Measurements from ENCODE around the gene LRRC8B. TPM values are rescaled to one million over a fixed set of nuclear protein-coding genes. Genes with fewer than 3 reads are reported as not detected.
A peak's percentile ranks its signal among the peaks of the same experiment; 100 is the strongest.

LRRC8B gene
- total RNA-seq, 1 experiment from 2014 or later = 9.7 TPM

- CTCF ChIA-PET = interaction anchor here (0.6 to 1.0 kb wide), 5 partner anchors 28 to 442 kb away, joined by 3 to 5 read pairs (median 4); no protein-coding TSS in a partner anchor
- Mint-ChIP-seq H3K27ac (ENCODE audit: low read depth, unreplicated experiment) (peak overlapping the region; percentile 91), H3K4me3 (ENCODE audit: unreplicated experiment) (no peak overlapping the region), H3K36me3 (ENCODE audit: insufficient read depth, unreplicated experiment) (peaks cover 5% of the 10 kb centered on the region), H3K4me1 (ENCODE audit: insufficient read depth, unreplicated experiment) (peaks cover 34% of the 10 kb centered on the region), H3K9me3 (ENCODE audit: unreplicated experiment) (no peaks in the 10 kb centered on the region), H3K27me3 (ENCODE audit: insufficient read depth, unreplicated experiment) (no peaks in the 10 kb centered on the region)
- POLR2A ChIA-PET = interaction anchor here (0.7 to 1.6 kb wide), 11 partner anchors 8 to 275 kb away, joined by 3 to 8 read pairs (median 4); partner anchors contain the start of gene LRRC8C
- no peak for TF ChIP-seq CTCF (IDR thresholded peaks at IDR 0.05; ENCODE audit: unreplicated experiment)
- BruUV-seq (replicated peaks) = no TSS peak
- no peak for DNase-seq (ENCODE audit: unreplicated experiment)
- intact Hi-C loops (cut with micrococcal nuclease) = loop anchor here (2.0 kb wide), 1 partner anchor 22 kb away; the partner anchor contains the start of gene LRRC8B
Measured at GRCh38 chr1:89546934-89547562, 22.4 kb downstream of the LRRC8B start.

- ChIA-PET CTCF (no interaction called here), POLR2A (interaction anchor here (0.7 to 2.2 kb wide), 6 partner anchors 11 to 274 kb away, joined by 3 to 17 read pairs (median 4); partner anchors contain the start of gene LRRC8C)
- Mint-ChIP-seq H3K4me3 (ENCODE audit: unreplicated experiment) (no peak overlapping the region), H3K36me3 (ENCODE audit: insufficient read depth, unreplicated experiment) (peaks cover 5% of the 10 kb centered on the region), H3K27ac (ENCODE audit: low read depth, unreplicated experiment) (peak overlapping the region; percentile 19), H3K4me1 (ENCODE audit: insufficient read depth, unreplicated experiment) (peaks cover 38% of the 10 kb centered on the region), H3K9me3 (ENCODE audit: unreplicated experiment) (no peaks in the 10 kb centered on the region), H3K27me3 (ENCODE audit: insufficient read depth, unreplicated experiment) (no peaks in the 10 kb centered on the region)
- DNase-seq (ENCODE audit: unreplicated experiment) = peak; percentile 88
- no TSS peak for BruUV-seq (replicated peaks)
- intact Hi-C loops (cut with micrococcal nuclease) = loop anchor here (2.0 kb wide), 1 partner anchor 23 kb away; the partner anchor contains the start of gene LRRC8B
- no peak for TF ChIP-seq CTCF (IDR thresholded peaks at IDR 0.05; ENCODE audit: unreplicated experiment)
Measured at GRCh38 chr1:89547563-89548116, 23.0 kb downstream of the LRRC8B start.

- H3K9me3 Mint-ChIP-seq (ENCODE audit: unreplicated experiment) = no peaks in the 10 kb centered on the region
- no peak overlapping the region for H3K4me3 Mint-ChIP-seq (ENCODE audit: unreplicated experiment)
- ChIA-PET CTCF (interaction anchor here (1.6 kb wide), 1 partner anchor 50 kb away, joined by 4 read pairs; no protein-coding TSS in a partner anchor), POLR2A (interaction anchor here (0.7 to 2.2 kb wide), 6 partner anchors 10 to 274 kb away, joined by 3 to 17 read pairs (median 4); partner anchors contain the start of gene LRRC8C)
- DNase-seq (ENCODE audit: unreplicated experiment) = no peak
- intact Hi-C loops (cut with micrococcal nuclease) = no loop called here
- H3K27ac Mint-ChIP-seq (ENCODE audit: low read depth, unreplicated experiment) = peak overlapping the region; percentile 33
- no peak for TF ChIP-seq CTCF (IDR thresholded peaks at IDR 0.05; ENCODE audit: unreplicated experiment)
- peaks cover 5% of the 10 kb centered on the region for H3K36me3 Mint-ChIP-seq (ENCODE audit: insufficient read depth, unreplicated experiment)
- H3K4me1 Mint-ChIP-seq (ENCODE audit: insufficient read depth, unreplicated experiment) = peaks cover 43% of the 10 kb centered on the region
- BruUV-seq (replicated peaks) = no TSS peak
- H3K27me3 Mint-ChIP-seq (ENCODE audit: insufficient read depth, unreplicated experiment) = no peaks in the 10 kb centered on the region
Measured at GRCh38 chr1:89548122-89548857, 23.7 kb downstream of the LRRC8B start.

- ChIA-PET CTCF (interaction anchor here (0.6 to 1.5 kb wide), 3 partner anchors 44 to 567 kb away, joined by 3 to 4 read pairs (median 3); no protein-coding TSS in a partner anchor), POLR2A (interaction anchor here (1.6 kb wide), 1 partner anchor 66 kb away, joined by 4 read pairs; no protein-coding TSS in a partner anchor)
- no peak for DNase-seq (ENCODE audit: unreplicated experiment)
- Mint-ChIP-seq H3K4me3 (ENCODE audit: unreplicated experiment) (no peak overlapping the region), H3K9me3 (ENCODE audit: unreplicated experiment) (no peaks in the 10 kb centered on the region), H3K27me3 (ENCODE audit: insufficient read depth, unreplicated experiment) (no peaks in the 10 kb centered on the region), H3K4me1 (ENCODE audit: insufficient read depth, unreplicated experiment) (peaks cover 28% of the 10 kb centered on the region), H3K36me3 (ENCODE audit: insufficient read depth, unreplicated experiment) (peaks cover 3% of the 10 kb centered on the region), H3K27ac (ENCODE audit: low read depth, unreplicated experiment) (peak overlapping the region; percentile 18)
- TF ChIP-seq CTCF (IDR thresholded peaks at IDR 0.05; ENCODE audit: unreplicated experiment) = no peak
- intact Hi-C loops (cut with micrococcal nuclease) = no loop called here
- BruUV-seq (replicated peaks) = no TSS peak
Measured at GRCh38 chr1:89550995-89551394, 26.4 kb downstream of the LRRC8B start.

All from MCF 10A (cell line).